GDM1 (cell line): ENCODE results near the gene FFAR2.
"Not testable (repeated sequence)": the region's sequence is repeated elsewhere in the genome, so short reads cannot be mapped to it uniquely, and the experiment has no call there.

Experiments
- DNase-seq: peaks from one replicate; lab custom pipeline; 2025; lab: John Stamatoyannopoulos, UW

The FFAR2 gene

GRCh38 chr19:35447606-35448469, at the start of gene FFAR2:
Gene FFAR2, plus strand, starts transcription at chr19:35448257. Its CDS starts 1,458 bp downstream, at chr19:35449715.
- DNase-seq, result no peak

DNA sequence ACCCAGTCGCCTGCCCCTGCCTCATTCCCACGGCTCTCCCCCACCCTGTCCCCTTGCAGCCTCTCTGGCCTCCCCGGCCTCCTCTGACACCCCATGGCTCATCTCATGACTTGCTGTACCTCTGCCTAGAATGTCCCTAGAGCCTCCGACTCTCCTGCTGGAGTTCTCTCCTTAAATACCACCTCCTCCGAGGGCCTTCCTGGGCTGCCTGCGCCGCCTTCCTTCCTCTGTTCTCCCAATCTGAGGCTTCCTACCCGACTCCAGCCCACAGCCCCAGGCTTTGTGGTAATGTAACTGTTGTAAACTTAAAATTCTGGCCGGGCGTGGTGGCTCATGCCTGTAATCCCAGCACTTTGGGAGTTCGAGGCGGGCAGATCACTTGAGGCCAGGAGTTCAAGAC, 49.5 kb upstream of the FFAR2 start:
- DNase-seq, result no peak

DNA sequence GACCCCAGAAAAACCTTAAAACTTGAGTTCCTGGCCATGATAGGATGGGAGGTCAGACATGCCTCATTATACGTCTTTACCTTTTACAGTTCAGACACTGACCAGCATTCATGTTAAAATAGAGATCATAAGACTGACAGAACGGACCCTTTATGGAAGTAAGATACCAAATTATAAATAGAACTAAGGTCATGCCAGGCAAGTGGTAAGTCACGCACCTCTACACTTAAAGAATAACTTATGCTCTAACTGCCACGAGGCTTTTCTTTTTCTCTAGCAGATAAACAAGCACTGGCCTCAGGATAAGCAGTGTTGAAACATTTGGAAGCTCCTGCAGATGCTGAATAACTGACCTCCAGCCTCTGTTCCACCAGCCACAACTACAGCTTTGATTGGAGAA, 48.8 kb upstream of the FFAR2 start:
- DNase-seq, result no peak

GRCh38 chr19:35399948-35400772, 47.9 kb upstream of the FFAR2 start:
- no peak for DNase-seq

- no peak for DNase-seq
Measured at GRCh38 chr19:35400773-35401100, 47.3 kb upstream of the FFAR2 start.

DNA sequence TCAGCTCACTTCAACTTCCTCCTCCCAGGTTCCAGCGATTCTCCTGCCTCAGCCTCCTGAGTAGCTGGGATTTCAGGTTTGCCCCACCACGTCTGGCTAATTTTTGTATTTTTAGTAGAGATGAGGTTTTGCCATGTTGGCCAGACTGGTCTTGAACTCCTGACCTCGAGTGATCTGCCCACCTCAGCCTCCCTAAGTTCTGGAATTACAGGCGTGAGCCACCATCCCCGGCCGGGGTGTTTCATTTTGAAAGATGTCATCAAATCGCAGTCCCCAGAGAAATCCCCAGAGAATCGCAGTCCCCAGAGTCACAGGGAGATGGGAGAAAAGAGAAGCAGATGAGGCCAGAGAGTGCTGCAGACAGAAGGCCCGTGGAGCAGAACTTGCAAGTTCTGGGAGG, 46.6 kb upstream of the FFAR2 start:
- DNase-seq, result not testable (repeated sequence)

DNA sequence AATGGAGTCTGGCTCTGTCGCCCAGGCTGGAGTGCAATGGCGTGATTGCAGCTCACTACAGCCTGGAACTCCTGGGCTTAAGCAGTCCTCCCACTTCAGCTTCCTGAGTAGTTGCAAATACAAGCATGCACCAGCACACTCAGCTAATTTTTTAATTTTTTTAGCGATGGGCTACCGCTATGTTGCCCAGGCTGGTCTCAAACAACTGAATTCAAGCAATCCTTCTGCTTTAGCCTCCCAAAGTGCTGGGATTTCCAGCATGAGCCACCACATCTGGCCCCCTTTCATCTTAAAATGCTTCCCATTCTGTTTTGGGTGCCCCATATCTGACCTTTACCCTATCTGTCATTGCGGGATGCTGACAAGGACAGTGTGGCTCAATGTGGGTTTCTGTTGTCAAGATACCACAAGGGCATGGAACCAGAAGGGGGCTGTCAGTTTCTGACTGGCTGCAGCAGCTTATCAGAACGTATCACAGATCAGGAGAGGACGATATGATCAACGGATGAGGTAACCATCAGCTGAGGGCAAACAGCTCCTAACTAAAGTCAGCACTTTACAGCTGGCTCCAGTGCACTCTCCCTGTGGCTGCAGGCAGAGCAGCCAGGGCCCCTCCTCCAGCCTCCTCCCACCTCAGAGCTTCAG, 44.8 kb upstream of the FFAR2 start:
- DNase-seq, result no peak

GRCh38 chr19:35404879-35405622, 43.0 kb upstream of the FFAR2 start:
- DNase-seq, result no peak

DNA sequence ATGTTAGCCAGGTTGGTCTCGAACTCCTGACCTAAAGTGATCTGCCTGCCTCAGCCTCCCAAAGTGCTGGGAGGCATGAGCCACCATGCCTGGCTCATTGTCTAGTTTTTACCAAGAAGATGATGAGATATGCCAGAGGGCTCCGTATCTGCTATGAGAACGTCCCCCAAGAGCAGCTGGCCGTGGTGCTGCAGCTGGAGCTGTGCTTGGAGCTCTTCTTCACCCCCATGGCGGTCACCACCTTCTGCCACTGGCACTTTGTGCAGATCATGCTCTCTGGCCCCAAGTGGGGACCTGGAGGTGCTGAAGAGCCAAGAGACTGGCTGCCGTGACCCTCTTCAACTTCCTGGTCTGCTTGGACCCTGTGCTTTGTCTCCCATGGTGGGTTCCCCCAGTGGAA, 40.4 kb upstream of the FFAR2 start:
- DNase-seq, result no peak

GRCh38 chr19:35408284-35409171, 39.5 kb upstream of the FFAR2 start:
- no peak for DNase-seq

GRCh38 chr19:35409191-35409590, 38.9 kb upstream of the FFAR2 start:
- DNase-seq, result no peak

GRCh38 chr19:35410487-35410886, 37.6 kb upstream of the FFAR2 start:
- no peak for DNase-seq

GRCh38 chr19:35414442-35414841, 33.6 kb upstream of the FFAR2 start:
- no peak for DNase-seq

DNA sequence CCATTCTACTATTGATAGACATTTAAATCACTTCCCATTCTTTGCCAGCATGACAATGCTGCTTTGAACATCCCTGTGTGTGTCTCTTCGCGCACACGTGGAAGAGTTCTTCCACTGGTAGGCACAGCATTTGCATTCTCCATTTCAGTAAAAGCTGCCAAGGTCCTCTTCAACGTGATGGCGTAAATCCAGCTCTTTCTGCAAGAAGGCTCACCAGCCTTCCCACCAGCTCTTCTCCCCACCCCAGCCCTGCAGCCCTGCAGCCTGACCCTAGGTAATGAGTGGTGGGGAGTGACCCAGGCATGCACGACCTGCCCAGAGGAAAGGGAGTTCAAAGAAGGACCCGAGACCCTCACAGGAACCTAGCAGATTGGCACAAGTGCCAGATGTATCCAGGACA, 31.7 kb upstream of the FFAR2 start:
- DNase-seq, result no peak

DNA sequence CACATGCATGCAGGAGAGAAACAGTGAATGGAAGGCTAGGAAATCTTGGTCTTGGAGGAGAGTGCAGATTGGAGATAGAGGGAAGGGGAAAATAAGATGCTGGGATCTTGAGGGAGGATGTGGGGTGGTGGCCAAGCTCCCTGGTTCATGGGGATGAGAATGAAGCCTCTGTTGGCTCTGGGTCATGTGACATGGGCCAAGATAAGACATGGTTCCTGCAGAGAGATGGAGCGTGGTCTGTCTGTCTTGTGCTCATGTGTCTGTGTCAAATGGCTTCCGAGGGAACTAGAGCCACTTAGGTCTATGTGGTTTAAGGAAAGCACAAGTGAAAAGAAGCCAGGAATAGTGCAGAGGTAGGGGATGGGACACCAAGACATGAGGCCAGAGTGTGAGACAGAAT, 30.8 kb upstream of the FFAR2 start:
- no peak for DNase-seq

- no peak for DNase-seq
Measured at GRCh38 chr19:35417713-35418534, 30.1 kb upstream of the FFAR2 start.

GRCh38 chr19:35419046-35419445, 29.0 kb upstream of the FFAR2 start:
- no peak for DNase-seq

- no peak for DNase-seq
Measured at GRCh38 chr19:35419805-35420204, 28.3 kb upstream of the FFAR2 start.

GRCh38 chr19:35421362-35421761, 26.7 kb upstream of the FFAR2 start:
- no peak for DNase-seq

DNA sequence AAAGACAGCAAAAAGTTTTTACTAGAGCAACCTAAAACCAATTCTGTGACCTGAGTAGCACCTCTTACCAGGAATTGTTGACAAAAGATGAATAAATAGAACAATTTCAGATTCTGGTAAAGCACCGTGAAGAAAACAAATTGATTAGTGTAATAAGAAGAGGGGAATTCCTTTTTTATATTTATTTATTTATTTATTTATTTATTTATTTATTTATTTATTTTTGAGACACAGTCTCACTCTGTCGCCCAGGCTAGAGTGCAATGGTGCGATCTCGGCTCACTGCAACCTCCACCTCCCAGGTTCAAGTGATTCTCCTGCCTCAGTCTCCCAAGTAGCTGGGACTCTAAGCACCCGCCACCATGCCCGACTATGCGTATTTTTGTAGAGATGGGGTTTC, 24.7 kb upstream of the FFAR2 start:
- not testable (repeated sequence) for DNase-seq
